ENCODE results near the gene SMIM35.

GRCh38 chr11:118017111-118017510, 69.7 kb downstream of the SMIM35 start:
- TF ChIP-seq CTCF (IDR thresholded peaks at IDR 0.05) (no peak), POLR2A (IDR thresholded peaks at IDR 0.05) (no peak)
